D721Med (cell line): ENCODE results near the gene MAP3K20.

ENCODE experiments used
- DNase-seq: peaks from one replicate; pipeline ENCODE4 v3.0.0; 2011; ENCODE audit warnings: low spot score; ENCODE audit not compliant: insufficient read length
- FAIRE-seq: peaks from 2 replicates; lab custom pipeline; 2011; peaks lifted over from hg19 to GRCh38; lab: Jason Lieb, UNC
- TF ChIP-seq, protein P1 (sequence below): IDR thresholded peaks from 2 replicates; pipeline ENCODE4 v1.5.1; 2012; ENCODE audit warnings: mild to moderate bottlenecking, control low read depth; ENCODE audit not compliant: insufficient read depth; ENCODE audit errors: missing control alignments

MAP3K20 gene

DNA sequence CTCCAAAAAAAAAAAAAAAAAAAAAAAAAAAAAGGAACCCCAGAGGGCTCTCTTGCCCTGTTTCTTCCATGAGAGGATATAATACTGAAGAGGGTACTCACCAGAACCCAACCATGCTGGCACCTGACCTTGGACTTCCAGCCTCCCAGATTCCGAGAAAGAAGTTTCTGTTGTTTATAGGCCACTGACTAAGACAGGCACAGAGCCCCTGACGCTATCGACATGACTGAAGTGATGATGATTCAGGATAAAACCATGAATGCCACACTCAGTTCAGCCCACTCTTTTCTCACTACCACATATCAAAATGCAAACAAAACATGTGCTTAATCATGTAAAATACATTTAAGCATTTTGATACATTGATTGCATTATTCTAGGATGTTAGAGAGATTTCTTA is 212.9 kb downstream of the MAP3K20 start:
- DNase-seq = no peak
- TF ChIP-seq, protein P1, sequence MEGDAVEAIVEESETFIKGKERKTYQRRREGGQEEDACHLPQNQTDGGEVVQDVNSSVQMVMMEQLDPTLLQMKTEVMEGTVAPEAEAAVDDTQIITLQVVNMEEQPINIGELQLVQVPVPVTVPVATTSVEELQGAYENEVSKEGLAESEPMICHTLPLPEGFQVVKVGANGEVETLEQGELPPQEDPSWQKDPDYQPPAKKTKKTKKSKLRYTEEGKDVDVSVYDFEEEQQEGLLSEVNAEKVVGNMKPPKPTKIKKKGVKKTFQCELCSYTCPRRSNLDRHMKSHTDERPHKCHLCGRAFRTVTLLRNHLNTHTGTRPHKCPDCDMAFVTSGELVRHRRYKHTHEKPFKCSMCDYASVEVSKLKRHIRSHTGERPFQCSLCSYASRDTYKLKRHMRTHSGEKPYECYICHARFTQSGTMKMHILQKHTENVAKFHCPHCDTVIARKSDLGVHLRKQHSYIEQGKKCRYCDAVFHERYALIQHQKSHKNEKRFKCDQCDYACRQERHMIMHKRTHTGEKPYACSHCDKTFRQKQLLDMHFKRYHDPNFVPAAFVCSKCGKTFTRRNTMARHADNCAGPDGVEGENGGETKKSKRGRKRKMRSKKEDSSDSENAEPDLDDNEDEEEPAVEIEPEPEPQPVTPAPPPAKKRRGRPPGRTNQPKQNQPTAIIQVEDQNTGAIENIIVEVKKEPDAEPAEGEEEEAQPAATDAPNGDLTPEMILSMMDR = no peak

DNA sequence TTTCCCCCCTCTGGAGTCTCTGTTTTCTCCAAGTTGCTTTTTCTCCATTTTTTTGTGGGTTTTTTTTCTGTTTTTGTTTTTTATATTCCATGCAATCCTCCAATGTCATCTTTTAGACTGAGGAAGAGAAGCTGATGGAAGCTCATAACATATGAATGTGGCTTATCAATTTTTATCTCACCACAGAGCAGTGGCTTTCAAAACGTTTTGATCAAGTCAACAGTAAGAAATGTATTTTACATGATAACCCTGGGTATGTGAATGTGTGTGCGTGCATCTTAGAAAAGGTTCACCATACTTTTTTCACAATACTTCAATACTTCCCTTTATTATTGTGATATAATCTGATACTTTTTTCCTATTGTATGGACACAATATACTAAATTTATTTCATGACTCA is 214.4 kb downstream of the MAP3K20 start:
- TF ChIP-seq, protein P1 = no peak
- DNase-seq (no peak), FAIRE-seq (no peak)

More for the DNA sequence above, 212.9 kb downstream of the MAP3K20 start:
- FAIRE-seq = no peak

DNA sequence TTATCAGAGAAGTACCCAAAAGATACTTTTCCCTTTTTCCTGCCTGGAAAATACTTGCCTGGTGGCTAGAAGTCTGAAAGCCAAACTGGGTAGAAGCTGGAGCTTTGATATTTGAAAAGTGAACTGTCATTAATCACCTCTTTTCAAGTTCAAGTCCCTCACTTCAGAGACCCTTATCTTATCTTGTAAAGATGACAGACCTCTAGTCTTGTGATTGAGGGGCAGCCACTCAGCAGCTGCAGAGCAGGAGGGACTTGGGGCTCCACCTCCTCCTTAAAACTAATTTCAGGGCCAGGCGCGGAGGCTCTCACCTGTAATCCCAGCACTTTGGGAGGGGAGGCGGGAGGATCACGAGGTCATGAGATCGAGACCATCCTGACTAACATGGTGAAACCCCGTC is 214.9 kb downstream of the MAP3K20 start:
- FAIRE-seq = no peak
- TF ChIP-seq, protein P1 = no peak
- no peak for DNase-seq

DNA sequence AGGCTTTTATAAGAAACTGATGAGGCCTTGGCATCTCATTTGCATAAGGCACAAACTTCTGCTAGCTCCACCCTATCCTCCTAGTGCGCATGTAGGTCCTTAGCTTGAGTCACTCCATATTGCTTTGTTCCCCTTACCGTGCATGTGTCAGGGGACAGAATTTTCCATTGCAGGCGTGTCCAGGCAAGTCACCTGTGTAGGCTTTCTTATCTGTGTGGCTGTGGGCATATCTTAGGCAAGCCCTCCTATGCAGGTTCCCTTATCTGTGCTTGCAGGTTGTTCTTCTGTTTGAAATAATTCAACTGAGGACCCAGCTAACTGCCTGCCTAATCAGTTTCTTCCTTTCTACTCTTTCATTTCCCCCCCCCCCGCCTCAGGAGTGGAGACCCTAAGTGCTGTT is 215.8 kb downstream of the MAP3K20 start:
- no peak for DNase-seq
- FAIRE-seq = no peak
- TF ChIP-seq, protein P1 = no peak

DNA sequence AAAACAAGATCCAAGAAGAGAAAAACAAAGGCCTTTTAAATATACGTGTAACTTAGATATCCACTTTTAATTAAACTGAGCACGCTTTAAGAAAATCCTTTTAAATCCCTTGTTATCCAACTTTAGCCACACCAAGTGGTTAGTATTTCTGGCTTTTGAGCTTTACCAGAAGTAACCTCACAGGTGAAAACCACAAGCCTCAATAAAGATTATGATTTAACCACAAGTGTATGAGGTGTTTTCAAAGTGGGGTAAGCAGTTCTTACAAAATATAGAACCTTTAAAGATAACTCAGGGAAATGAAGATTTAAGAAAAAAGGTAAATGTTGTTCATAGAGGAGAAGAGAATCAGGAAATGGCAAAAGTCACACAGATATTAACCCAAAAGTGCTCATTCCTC is 220.6 kb downstream of the MAP3K20 start:
- FAIRE-seq (peak; percentile 41), DNase-seq (no peak)
- TF ChIP-seq, protein P1 = no peak

DNA sequence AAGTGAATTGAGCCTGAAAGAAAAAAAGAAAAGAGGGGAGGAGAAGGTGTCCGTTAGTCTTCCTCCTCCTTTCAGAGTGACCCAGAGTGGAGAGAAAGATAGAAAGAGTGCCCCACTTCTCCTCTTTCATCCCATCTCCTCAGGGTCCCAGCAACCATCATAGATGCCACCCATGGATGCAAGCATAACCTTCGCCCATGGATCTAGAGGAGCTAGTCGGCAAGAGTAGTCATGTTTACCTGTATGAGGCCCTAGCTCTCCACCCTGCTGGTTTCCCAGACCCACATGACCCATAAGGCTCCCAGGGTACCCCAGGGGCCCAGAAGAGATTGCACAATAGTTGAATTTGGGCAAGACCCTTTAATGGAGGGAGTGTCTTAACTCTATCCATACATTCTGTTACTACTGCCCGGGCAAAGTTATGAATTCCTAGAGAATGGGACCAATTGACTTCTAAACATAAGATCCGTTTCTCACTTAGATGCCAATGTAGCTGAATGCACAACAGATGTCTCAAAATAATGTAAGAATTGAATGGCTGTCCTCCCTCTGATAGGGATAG is 223.0 kb downstream of the MAP3K20 start:
- FAIRE-seq (no peak), DNase-seq (no peak)

DNA sequence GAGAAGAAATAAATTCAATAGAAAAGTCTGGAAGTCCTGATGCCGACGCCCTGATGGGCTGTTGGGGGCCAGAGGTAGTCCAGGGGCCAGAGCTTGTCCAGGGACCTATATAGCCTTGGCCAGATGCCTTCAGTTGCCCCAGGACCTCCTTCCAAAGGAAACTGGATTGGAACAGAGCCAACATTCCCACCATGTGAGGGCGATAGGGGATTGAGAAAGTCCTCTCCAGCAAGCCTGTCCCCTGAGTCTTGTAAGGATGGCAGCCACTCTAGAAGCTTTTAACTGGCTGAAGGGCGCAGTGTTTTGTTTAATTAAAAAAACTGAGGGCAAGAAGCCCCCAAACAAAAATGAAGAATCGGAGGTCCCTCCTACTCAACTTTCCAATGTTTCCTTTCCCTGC is 224.1 kb downstream of the MAP3K20 start:
- FAIRE-seq (no peak), DNase-seq (no peak)
- TF ChIP-seq, protein P1 = no peak

More for the DNA sequence above, 223.0 kb downstream of the MAP3K20 start:
- TF ChIP-seq, protein P1 = no peak
